B cell (primary cell): ENCODE data around the gene NTN5. TPM values are rescaled to one million over a fixed set of nuclear protein-coding genes. Genes with fewer than 3 reads are reported as not detected.

Experiments used
- ATAC-seq: fragments of 200-7000 bp; cut with Tn5 transposase; one replicate; pipeline ENCODE4 v1.10.0; 2021; ENCODE audit warnings: low read depth, mild to moderate bottlenecking, moderate number of reproducible peaks, moderate library complexity
- CTCF ChIA-PET: fragments of 350-600 bp; sonication (Branson Sonifier 250); formaldehyde crosslinking; loops from one replicate; lab custom pipeline; 2021; ENCODE audit warnings: antibody characterized with exemption, inconsistent platforms; lab: Charles Lee
- POLR2A ChIA-PET: fragments of 350-600 bp; sonication (Branson Sonifier 250); formaldehyde crosslinking; loops from one replicate; lab custom pipeline; 2021; ENCODE audit warnings: antibody characterized with exemption; lab: Charles Lee
- DNase-seq: peaks from one replicate; pipeline ENCODE4 v3.0.0; 2013
- H2AFZ ChIP-seq: 2 replicates; pipeline ENCODE4 v1.6.1; 2012; ENCODE audit warnings: mild to moderate bottlenecking, low read depth, low read length; ENCODE audit not compliant: insufficient read depth, poor library complexity, severe bottlenecking
- H3K27ac ChIP-seq, 2 donors: 1 replicate in 1 of 2; 2 replicates in 1 of 2; pipeline ENCODE4 v1.5.1; 2012 to 2013; ENCODE audit warnings: low read length in 2 of 2, mild to moderate bottlenecking in 2 of 2, moderate library complexity in 1 of 2
- H3K27me3 ChIP-seq, 4 experiments: fragments of 200-600 bp in 1 of 4; sonication (generic) in 1 of 4; replicated peaks in 1 of 4; 1 replicate in 2 of 4; 2 replicates in 2 of 4; pipeline versions ENCODE4 v1.6.1 to v1.7.0; 2013 to 2016; ENCODE audit warnings: low read length in 3 of 4, mild to moderate bottlenecking in 2 of 4, mixed read lengths in 1 of 4, moderate library complexity in 1 of 4; ENCODE audit not compliant: insufficient read depth in 4 of 4, control insufficient read depth in 3 of 4; ENCODE audit errors: control extremely low read depth in 1 of 4
- H3K36me3 ChIP-seq, 2 experiments: replicated peaks in 1 of 2; 1 replicate in 1 of 2; 2 replicates in 1 of 2; pipeline versions ENCODE4 v1.6.1 to v1.7.1; 2013; ENCODE audit warnings: low read length in 1 of 2; ENCODE audit not compliant: insufficient read depth in 2 of 2, control insufficient read depth in 1 of 2; ENCODE audit errors: control extremely low read depth in 1 of 2, extremely low read depth in 1 of 2
- H3K4me1 ChIP-seq, 2 donors: fragments of 200-600 bp in 1 of 2; sonication (generic) in 1 of 2; 1 replicate in 1 of 2; 2 replicates in 1 of 2; pipeline versions ENCODE4 v1.5.1 to v1.6.1; 2013 to 2017; ENCODE audit warnings: low read length in 2 of 2; ENCODE audit not compliant: control insufficient read depth in 2 of 2, insufficient read depth in 2 of 2
- H3K4me2 ChIP-seq: replicated peaks from 2 replicates; pipeline ENCODE3; 2012; ENCODE audit warnings: mild to moderate bottlenecking, low read depth, low read length; ENCODE audit not compliant: poor library complexity, severe bottlenecking
- H3K4me3 ChIP-seq, 5 experiments: fragments of 200-600 bp in 1 of 5; sonication (generic) in 1 of 5; 1 replicate in 3 of 5; 2 replicates in 2 of 5; pipeline versions ENCODE4 v1.5.1 to v1.7.0; 2011 to 2016; ENCODE audit warnings: low read length in 4 of 5, mild to moderate bottlenecking in 4 of 5, low read depth in 2 of 5, control low read depth in 1 of 5, moderate library complexity in 1 of 5; ENCODE audit not compliant: insufficient read depth in 1 of 5; ENCODE audit errors: control extremely low read depth in 1 of 5, extremely low read depth in 1 of 5
- H3K79me2 ChIP-seq: fragments of 200-600 bp; sonication (generic); one replicate; pipeline ENCODE4 v1.6.0; 2016; ENCODE audit warnings: low read length; ENCODE audit not compliant: control insufficient read depth, insufficient read depth
- H3K9ac ChIP-seq: fragments of 200-600 bp; sonication (generic); 2 replicates; pipeline ENCODE4 v1.6.1; 2017; ENCODE audit warnings: mild to moderate bottlenecking, low read length, moderate library complexity
- H3K9me3 ChIP-seq, 3 donors: one replicate each; pipeline versions ENCODE4 v1.6.1 to v1.7.1; 2013; ENCODE audit warnings: low read length in 2 of 3; ENCODE audit not compliant: control insufficient read depth in 2 of 3, insufficient read depth in 1 of 3; ENCODE audit errors: control extremely low read depth in 1 of 3
- H4K20me1 ChIP-seq: 2 replicates; pipeline ENCODE4 v1.6.0; 2012; ENCODE audit warnings: mild to moderate bottlenecking, low read length; ENCODE audit not compliant: insufficient read depth, control insufficient read depth, poor library complexity, severe bottlenecking
- H3K27ac Mint-ChIP-seq: one replicate; pipeline ENCODE4 v1.8.0; 2021; ENCODE audit warnings: mixed read lengths
- H3K27me3 Mint-ChIP-seq: one replicate; pipeline ENCODE4 v1.8.0; 2021; ENCODE audit warnings: mixed read lengths
- H3K4me1 Mint-ChIP-seq: one replicate; pipeline ENCODE4 v1.8.0; 2021; ENCODE audit warnings: mixed read lengths
- H3K4me3 Mint-ChIP-seq: one replicate; pipeline ENCODE4 v1.8.0; 2021; ENCODE audit warnings: mixed read lengths
- H3K9me3 Mint-ChIP-seq: one replicate; pipeline ENCODE4 v1.8.0; 2022; ENCODE audit warnings: mixed read lengths; ENCODE audit not compliant: insufficient read depth
- CTCF ChIP-seq: fragments of 200-600 bp; IDR thresholded peaks from one replicate; pipeline ENCODE4 v1.8.0; 2022; ENCODE audit warnings: antibody characterized with exemption, mild to moderate bottlenecking
- EZH2 ChIP-seq: IDR thresholded peaks from 2 replicates; pipeline ENCODE4 v1.6.1; 2012; ENCODE audit warnings: borderline replicate concordance, low read depth, mild to moderate bottlenecking, moderate library complexity, low read length; ENCODE audit not compliant: insufficient read depth, poor library complexity, severe bottlenecking
- WGBS: methylation state at CpG from one replicate; pipeline ENCODE4 v1.1.5; 2013; ENCODE audit warnings: missing lambda C conversion rate; ENCODE audit not compliant: insufficient coverage; 5-methylcytosine and 5-hydroxymethylcytosine counted together
- intact Hi-C: fragments of 100-400 bp; cut with micrococcal nuclease; formaldehyde crosslinking; loops from one replicate; pipeline ENCODE4 v1.10.0; 2022
- polyA plus RNA-seq: library from polyadenylated mRNA; depleted of rRNA; stranded (reverse); fragments of >200 nt; gene quantifications from 2 replicates; pipeline ENCODE4 v1.2.3, GENCODE V29; 2012
- total RNA-seq, 2 donors: library from RNA; stranded (reverse); fragments of 120-200 nt in 1 of 2; gene quantifications; 1 replicate in 1 of 2; 2 replicates in 1 of 2; pipeline versions ENCODE4 v1.2.3 to v1.2.4, GENCODE V29; 2013 to 2022

NTN5 gene
- total and polyA plus RNA-seq, 2 donors (not counting 1 experiment from before 2014, with no cell fraction given), result 1.2 to 1.8 TPM

GRCh38 chr19:48668332-48668731 lies 4.5 kb downstream of the NTN5 start:
- ChIA-PET CTCF (no interaction called here), POLR2A (no interaction called here)
- no peak overlapping the region for H3K9ac ChIP-seq
- WGBS, result 91% methylated on average over 3 of the region's 3 CpGs
- H3K27ac Mint-ChIP-seq, result no peak overlapping the region
- no peaks in the 10 kb centered on the region for H3K27me3 ChIP-seq
- H3K4me3 ChIP-seq, result no peak overlapping the region
- no peak overlapping the region for H3K4me3 Mint-ChIP-seq
- H3K4me2 ChIP-seq, result no peak overlapping the region
- H2AFZ ChIP-seq, result no peak overlapping the region
- no peaks in the 10 kb centered on the region for H3K4me1 ChIP-seq
- H3K9me3 ChIP-seq, result peaks cover 0 to 6% (median 0%) of the 10 kb centered on the region in 3 donors
- ATAC-seq, result no peak
- H3K27me3 Mint-ChIP-seq, result no peaks in the 10 kb centered on the region
- peaks cover 3% of the 10 kb centered on the region for H3K9me3 Mint-ChIP-seq
- H4K20me1 ChIP-seq, result no peaks in the 10 kb centered on the region
- H3K79me2 ChIP-seq, result no peaks in the 10 kb centered on the region
- H3K36me3 ChIP-seq, result no peaks in the 10 kb centered on the region
- no peak overlapping the region for H3K27ac ChIP-seq
- no peaks in the 10 kb centered on the region for H3K4me1 Mint-ChIP-seq
- intact Hi-C loops, result no loop called here
- TF ChIP-seq CTCF (no peak), EZH2 (no peak)
- DNase-seq, result no peak

- intact Hi-C loops, result no loop called here
Observed at GRCh38 chr19:48665786-48666185, 7.0 kb downstream of the NTN5 start.

More at GRCh38 chr19:48665786-48666185, 7.0 kb downstream of the NTN5 start:
- Histone ChIP-seq H3K4me3 (no peak overlapping the region), H3K79me2 (no peaks in the 10 kb centered on the region), H3K9me3 (peaks cover 0 to 6% (median 0%) of the 10 kb centered on the region in 3 donors), H3K36me3 (no peaks in the 10 kb centered on the region), H2AFZ (no peak overlapping the region), H3K27ac (no peak overlapping the region), H3K9ac (no peak overlapping the region), H3K27me3 (no peaks in the 10 kb centered on the region), H3K4me2 (no peak overlapping the region), H3K4me1 (peaks cover 6 to 7% of the 10 kb centered on the region in 2 donors), H4K20me1 (no peaks in the 10 kb centered on the region)
- CTCF ChIA-PET, result interaction anchor here (1.1 kb wide), 1 partner anchor 73 kb away, joined by 3 read pairs; no protein-coding TSS in a partner anchor
- DNase-seq (no peak), ATAC-seq (no peak)
- H3K27me3 Mint-ChIP-seq, result no peaks in the 10 kb centered on the region
- no peak overlapping the region for H3K27ac Mint-ChIP-seq
- no peak for TF ChIP-seq EZH2
- no peak for TF ChIP-seq CTCF
- 100% methylated on average over 2 of the region's 6 CpGs for WGBS
- peaks cover 3% of the 10 kb centered on the region for H3K9me3 Mint-ChIP-seq
- H3K4me3 Mint-ChIP-seq, result no peak overlapping the region
- peaks cover 7% of the 10 kb centered on the region for H3K4me1 Mint-ChIP-seq
- POLR2A ChIA-PET, result no interaction called here
